GM21447 (cell line): ENCODE measurements around the gene CABP2.

Experiments
- ATAC-seq: cut with Tn5 transposase; IDR thresholded peaks from one replicate; pipeline ENCODE4 v1.9.1; 2021; ENCODE audit not compliant: unreplicated experiment

CABP2 gene

GRCh38 chr11:67495234-67496005 lies 27.8 kb downstream of the CABP2 start:
- ATAC-seq, result no peak

GRCh38 chr11:67494371-67495233 lies 28.6 kb downstream of the CABP2 start:
- no peak for ATAC-seq

- ATAC-seq, result no peak
Measured at GRCh38 chr11:67493548-67494370, 29.5 kb downstream of the CABP2 start.

GRCh38 chr11:67492801-67493547 lies 30.3 kb downstream of the CABP2 start:
- ATAC-seq, result no peak

GRCh38 chr11:67492069-67492727 lies 31.0 kb downstream of the CABP2 start:
- no peak for ATAC-seq

- no peak for ATAC-seq
Measured at GRCh38 chr11:67491276-67492068, 31.8 kb downstream of the CABP2 start.

GRCh38 chr11:67490727-67491065 lies 32.5 kb downstream of the CABP2 start:
- no peak for ATAC-seq

GRCh38 chr11:67489885-67490726 lies 33.1 kb downstream of the CABP2 start:
- no peak for ATAC-seq

GRCh38 chr11:67489203-67489884 lies 33.9 kb downstream of the CABP2 start:
- ATAC-seq, result no peak

GRCh38 chr11:67486481-67487195 lies 36.6 kb downstream of the CABP2 start:
- ATAC-seq, result no peak

- peak; percentile 24 for ATAC-seq
Measured at GRCh38 chr11:67485873-67486361, 37.3 kb downstream of the CABP2 start.

- no peak for ATAC-seq
Measured at GRCh38 chr11:67484847-67485311, 38.4 kb downstream of the CABP2 start.

GRCh38 chr11:67483831-67484665 lies 39.2 kb downstream of the CABP2 start:
- no peak for ATAC-seq

- ATAC-seq, result peak; percentile 49
Measured at GRCh38 chr11:67482827-67483798, 40.1 kb downstream of the CABP2 start, which contains the start of gene AIP. TSS of gene AIP (plus strand) at chr11:67483026. CDS start at chr11:67483159, 133 bp downstream.
